C4-2B (cell line): Measurements from ENCODE around the gene DHDH.

ENCODE experiments used
- H3K27ac ChIP-seq: fragments of 450-650 bp; 2 replicates; pipeline ENCODE4 v1.5.1; 2017
- ZFX ChIP-seq: fragments of 450-650 bp; IDR thresholded peaks from 2 replicates; pipeline ENCODE4 v1.6.1; 2017
- TF ChIP-seq, protein P1 (sequence below): fragments of 450-650 bp; conservative IDR thresholded peaks from 2 replicates; pipeline ENCODE4 v1.5.1; 2017; ENCODE audit warnings: mild to moderate bottlenecking

The DHDH gene

DNA sequence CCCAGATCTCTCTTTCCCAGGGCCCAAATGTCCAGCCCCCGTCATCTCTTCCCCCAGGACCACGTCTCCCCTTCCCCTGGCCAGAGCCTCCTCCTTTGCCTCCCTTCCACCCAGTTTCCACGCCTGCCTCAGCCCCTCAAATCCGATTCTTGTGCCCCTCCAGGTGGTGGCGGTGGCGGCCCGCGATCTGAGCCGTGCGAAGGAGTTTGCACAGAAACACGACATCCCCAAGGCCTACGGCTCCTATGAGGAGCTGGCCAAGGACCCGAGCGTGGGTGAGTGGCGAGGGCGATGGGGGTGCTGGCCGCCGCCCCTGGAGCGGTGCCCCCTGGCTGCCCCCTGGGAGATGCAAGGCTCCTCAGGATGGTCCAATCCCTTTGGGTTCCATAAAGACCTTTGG lies 1.3 kb downstream of the DHDH start:
- no peak overlapping the region for H3K27ac ChIP-seq
- TF ChIP-seq ZFX = no peak
- TF ChIP-seq, protein P1, sequence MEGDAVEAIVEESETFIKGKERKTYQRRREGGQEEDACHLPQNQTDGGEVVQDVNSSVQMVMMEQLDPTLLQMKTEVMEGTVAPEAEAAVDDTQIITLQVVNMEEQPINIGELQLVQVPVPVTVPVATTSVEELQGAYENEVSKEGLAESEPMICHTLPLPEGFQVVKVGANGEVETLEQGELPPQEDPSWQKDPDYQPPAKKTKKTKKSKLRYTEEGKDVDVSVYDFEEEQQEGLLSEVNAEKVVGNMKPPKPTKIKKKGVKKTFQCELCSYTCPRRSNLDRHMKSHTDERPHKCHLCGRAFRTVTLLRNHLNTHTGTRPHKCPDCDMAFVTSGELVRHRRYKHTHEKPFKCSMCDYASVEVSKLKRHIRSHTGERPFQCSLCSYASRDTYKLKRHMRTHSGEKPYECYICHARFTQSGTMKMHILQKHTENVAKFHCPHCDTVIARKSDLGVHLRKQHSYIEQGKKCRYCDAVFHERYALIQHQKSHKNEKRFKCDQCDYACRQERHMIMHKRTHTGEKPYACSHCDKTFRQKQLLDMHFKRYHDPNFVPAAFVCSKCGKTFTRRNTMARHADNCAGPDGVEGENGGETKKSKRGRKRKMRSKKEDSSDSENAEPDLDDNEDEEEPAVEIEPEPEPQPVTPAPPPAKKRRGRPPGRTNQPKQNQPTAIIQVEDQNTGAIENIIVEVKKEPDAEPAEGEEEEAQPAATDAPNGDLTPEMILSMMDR = no peak

DNA sequence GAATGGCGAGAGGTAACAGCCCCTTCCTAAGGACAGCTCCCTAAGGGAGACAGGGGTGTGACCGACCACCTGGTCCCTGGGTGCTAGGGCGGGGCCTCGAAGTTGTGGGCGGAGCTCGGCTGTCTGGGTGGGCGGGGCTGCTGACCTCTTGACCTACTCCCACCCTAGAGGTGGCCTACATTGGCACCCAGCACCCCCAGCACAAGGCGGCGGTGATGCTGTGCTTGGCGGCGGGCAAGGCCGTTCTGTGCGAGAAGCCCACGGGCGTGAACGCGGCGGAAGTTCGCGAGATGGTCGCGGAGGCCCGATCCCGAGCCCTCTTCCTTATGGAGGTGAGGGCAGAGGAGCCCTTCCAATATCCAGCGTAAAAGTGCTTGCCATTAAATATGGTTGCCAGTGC lies 2.4 kb downstream of the DHDH start:
- no peak overlapping the region for H3K27ac ChIP-seq
- TF ChIP-seq, protein P1 = no peak
- TF ChIP-seq ZFX = no peak

DNA sequence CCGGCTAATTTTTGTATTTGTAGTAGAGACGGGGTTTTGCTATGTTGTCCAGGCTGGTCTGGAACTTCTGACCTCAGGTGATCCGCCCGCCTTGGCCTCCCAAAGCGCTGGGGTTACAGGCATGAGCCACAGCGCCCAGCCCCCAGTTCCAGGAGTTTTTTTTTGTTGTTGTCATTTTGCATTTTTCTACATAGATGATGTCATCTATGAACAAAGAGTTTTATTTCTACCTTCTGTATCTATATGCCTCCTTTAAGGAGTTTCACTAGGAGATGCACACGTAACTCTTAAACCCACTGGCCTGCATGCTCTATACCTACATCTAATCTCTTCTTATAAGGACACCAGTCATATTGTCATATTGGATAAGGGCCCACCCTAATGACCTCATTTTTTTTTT lies 4.8 kb downstream of the DHDH start:
- TF ChIP-seq, protein P1 = no peak
- TF ChIP-seq ZFX = no peak
- no peak overlapping the region for H3K27ac ChIP-seq

DNA sequence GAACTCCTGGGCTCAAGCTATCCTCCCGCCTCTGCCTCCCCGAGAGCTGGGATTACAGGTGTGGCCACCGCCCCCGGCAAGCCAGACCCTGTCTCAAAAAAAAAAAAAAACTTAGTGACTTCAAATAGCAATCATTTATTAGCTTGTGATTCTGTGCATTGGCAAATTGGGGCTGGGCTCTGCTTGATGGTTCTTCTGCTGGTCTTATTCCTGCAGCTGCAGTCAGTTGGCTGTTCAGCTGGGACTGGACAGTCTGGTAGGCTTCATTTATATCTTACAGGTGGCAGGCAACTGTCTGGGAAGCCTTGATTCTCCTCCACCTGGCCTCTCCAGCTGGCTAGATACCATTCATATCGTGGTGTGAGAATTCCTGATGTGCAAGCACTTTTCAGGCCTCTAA lies 7.4 kb downstream of the DHDH start:
- TF ChIP-seq, protein P1 = no peak
- TF ChIP-seq ZFX = no peak
- no peak overlapping the region for H3K27ac ChIP-seq

DNA sequence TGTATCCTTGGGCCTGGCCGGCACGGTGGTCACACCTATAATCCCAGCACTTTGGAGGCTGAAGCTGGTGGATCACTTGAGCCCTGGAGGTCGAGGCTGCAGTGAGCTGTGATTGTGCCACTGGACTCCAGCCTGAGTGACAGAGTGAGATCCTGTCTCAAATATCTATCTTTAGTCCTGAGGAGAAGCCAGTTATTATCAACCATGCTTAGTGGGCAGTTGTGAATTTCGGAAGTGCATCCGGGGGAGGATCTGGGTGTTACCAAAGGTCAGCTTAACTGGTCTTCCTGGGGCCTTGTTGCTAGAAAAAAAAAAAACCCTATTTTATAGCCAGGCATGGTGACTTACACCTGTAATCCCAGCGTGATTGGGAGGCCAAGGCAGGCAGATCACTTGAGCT lies 9.6 kb downstream of the DHDH start:
- no peak overlapping the region for H3K27ac ChIP-seq
- TF ChIP-seq, protein P1 = no peak
- no peak for TF ChIP-seq ZFX

DNA sequence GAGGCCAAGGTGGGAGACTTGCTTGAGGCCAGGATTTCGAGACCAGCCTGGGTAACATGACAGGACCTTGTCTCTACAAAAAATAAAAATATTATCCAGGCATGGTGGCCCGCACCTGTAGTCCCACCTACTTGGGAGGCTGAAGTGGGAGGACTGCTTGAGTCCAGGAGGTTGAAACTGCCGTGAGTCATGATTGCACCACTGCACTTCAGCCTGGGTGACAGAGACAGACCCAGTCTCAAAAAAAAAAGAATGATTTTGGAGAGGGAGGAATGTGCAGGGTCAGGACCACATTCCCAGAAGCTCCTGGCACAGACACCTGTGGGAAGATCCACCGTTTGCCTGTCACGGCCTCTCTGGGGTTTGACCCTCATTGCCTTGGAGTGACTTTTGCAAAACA lies 11.9 kb downstream of the DHDH start:
- H3K27ac ChIP-seq = no peak overlapping the region
- TF ChIP-seq ZFX = no peak
- TF ChIP-seq, protein P1 = no peak

DNA sequence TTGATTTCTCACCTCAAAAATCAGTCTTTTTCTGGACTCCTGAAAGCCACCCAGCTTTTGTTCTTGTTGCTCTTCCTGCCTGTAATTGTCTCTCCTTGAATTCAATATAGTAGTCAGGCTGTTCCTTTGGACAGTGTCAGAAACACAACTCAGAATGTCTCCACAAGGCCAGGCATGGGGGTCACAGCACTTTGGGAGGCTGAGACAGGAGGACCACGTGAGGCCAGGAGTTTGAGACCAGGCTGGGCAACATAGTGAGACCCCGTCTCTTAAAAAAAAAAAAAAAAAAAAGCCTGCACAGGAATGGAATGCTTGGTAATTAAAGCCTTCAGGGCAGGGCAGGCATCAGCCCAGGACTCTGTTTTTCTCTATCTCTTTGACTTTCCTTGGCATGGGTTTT lies 12.3 kb downstream of the DHDH start:
- TF ChIP-seq, protein P1 = no peak
- no peak for TF ChIP-seq ZFX
- H3K27ac ChIP-seq = no peak overlapping the region
